Inferior parietal cortex (tissue), 1 donor: ENCODE measurements around the gene GGNBP2.

Source experiments
- DNase-seq: peaks from one replicate; pipeline ENCODE4 v3.0.0-alpha.2; 2016; ENCODE audit errors: extremely low spot score

The GGNBP2 gene

DNA sequence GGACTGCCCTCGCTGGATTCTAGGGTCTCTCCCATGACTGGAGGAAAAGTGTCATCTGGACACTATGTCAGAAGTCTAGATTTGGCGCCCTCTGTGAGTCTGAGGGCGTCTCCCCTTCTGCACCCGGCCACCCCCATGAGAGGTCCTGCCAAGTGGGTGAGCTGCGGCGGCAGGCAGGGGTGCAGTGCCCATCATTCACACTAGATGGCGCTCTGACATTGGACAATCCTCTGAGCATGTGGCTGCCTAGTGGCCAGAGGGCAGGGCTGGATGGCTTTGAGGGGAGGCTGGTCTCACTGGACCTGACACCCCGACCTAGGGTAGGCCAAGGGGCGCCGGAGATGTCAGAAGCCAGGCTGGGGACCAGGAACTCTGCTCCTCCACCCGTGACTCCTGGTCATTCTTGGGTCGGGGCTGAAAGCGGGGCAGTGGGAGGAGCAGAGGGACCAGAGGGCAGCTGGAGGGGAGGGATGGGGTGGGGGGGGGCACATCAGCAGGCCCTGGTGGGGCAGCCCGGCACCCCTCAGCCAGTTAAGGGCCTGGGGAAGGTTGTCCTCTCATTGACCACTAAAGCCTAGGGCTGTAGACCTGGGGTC is 84.6 kb downstream of the GGNBP2 start:
- peak; percentile 84 for DNase-seq

DNA sequence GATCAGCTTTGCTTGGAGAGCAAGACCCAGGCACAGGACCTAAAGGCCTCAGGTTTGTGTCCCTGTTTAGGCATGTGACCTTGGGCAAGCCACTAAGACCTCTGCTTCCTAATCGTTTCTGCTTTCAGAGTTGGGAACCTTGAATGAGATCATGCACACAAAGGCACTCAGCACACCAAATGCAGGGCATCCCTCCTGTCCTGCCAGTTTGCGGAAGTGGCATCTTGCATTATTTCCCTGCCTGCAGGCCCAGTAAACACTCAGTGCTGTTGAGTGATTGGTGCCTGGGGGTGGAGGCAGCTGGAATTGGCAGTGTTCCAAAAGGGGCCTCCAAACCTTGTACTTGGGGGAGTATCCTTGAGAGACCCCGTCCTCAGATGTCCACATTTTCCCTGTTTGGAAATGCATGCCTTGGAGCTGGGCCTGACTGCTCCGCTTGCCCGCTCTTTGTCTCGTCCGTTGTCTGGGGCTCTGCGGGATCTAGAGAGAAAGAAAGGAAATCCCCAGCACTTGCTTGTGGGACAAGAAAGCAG is 85.3 kb downstream of the GGNBP2 start:
- no peak for DNase-seq

DNA sequence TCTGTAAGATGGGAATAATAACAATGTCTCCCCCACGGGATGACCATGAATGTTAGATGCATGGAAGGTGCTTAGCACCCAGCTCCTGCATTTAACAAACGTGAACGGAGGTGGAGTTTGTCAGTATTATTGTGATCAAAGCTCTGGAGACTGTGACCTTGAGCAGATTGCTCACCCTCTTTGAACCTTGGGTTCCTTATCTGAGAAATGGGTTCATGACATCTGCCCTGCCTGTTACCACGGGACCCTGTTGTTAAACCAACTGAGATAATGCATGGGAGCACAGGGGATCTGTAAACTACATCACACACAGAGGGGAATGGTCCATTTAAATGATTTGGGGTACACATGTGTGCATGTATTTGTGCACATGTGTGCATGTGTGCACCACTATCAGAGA is 86.3 kb downstream of the GGNBP2 start:
- DNase-seq = no peak

DNA sequence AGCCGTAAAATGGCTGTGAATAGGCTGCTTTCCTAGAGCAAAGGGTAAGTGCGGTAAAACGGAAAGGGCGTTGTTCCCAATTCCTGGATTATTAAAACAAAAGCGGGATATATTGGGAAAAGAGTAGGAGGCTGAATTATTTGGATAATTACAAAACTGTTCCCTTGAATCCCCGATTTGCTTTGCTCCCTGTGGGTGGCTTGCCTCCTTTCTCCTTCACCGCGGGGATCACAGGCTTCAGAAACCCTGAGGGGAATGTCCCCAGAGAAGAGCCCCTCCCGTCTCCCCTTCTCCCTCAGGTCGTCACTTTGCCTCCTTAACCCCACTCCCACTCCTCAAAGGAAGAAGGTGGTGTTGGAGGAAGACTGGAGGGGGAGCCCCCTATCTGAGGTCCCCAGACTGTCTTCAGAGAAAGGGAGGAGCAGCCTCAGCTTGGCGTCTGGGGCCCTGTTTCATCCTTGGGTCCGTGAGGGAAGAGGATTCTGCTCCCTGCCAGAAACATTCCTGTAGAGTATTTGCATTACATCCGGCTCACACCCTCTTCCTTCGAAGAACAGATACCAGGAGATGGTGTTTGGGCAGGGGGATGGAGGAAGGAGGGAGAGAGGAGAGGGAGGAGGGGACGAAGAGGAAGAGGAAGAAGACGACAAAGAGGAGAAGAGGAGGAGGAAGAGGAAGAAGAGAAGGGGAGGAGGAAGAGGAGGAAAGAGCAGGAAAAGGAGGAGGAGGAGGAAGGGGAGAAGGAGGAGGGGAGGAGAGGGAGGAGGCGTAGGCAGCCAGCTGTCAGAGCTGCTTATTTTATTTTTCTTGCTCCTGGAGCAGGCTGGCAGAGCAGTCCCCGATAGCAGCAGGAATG is 88.4 kb downstream of the GGNBP2 start:
- DNase-seq = no peak
